ENCODE measurements around the gene LDLRAD3. TPM values are rescaled to one million over a fixed set of nuclear protein-coding genes. Genes with fewer than 3 reads are reported as not detected.

Gene LDLRAD3
- total and polyA plus RNA-seq, 3 donors from 2014 or later: 7.1 to 14.6 (median 12.0) TPM

DNA sequence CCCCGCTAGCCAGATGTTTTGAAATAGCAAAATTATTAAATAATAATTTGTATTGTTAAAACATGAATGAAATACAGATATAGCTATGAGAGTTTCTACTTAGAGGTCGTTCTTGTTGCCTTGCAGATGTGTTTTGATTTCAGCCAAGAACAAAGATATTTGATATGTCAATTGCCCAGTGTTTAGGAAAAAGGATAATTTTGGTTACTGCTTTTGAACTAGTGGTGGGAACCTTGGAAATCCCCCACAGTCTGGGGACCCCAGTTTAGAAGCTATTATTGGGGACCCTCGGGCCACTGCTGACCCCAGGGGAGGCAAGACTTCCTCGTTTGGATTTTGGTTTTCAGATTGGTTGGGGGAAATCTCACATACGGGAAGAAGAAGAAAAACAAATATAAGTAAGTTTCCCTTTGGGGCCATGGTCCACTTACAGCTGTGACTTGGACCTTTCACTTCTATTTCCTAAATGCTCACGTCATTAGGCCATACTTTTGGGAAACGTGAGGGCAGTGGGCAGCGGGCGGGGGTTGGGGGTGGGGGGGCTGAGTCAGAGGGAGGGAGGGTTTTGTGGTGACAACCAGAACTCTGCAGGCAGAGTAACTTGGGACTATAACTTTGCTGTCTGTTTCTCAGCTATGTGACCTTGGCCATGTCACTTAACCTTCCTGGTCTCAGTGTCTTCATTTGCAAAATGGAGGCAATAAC, 37.0 kb downstream of the LDLRAD3 start:
- Histone ChIP-seq H3K27me3 (no peaks in the 10 kb centered on the region), H3K27ac (peak overlapping the region in 1 of 2 donors; percentile 64), H3K9me3 (no peaks in the 10 kb centered on the region), H3K36me3 (ENCODE audit: low read depth, missing control alignments) (no peaks in the 10 kb centered on the region), H3K4me3 (no peak overlapping the region), H3K4me1 (peaks cover 23% of the 10 kb centered on the region)
- no peak for TF ChIP-seq POLR2A (IDR thresholded peaks at IDR 0.05)
- TF ChIP-seq, protein P1, sequence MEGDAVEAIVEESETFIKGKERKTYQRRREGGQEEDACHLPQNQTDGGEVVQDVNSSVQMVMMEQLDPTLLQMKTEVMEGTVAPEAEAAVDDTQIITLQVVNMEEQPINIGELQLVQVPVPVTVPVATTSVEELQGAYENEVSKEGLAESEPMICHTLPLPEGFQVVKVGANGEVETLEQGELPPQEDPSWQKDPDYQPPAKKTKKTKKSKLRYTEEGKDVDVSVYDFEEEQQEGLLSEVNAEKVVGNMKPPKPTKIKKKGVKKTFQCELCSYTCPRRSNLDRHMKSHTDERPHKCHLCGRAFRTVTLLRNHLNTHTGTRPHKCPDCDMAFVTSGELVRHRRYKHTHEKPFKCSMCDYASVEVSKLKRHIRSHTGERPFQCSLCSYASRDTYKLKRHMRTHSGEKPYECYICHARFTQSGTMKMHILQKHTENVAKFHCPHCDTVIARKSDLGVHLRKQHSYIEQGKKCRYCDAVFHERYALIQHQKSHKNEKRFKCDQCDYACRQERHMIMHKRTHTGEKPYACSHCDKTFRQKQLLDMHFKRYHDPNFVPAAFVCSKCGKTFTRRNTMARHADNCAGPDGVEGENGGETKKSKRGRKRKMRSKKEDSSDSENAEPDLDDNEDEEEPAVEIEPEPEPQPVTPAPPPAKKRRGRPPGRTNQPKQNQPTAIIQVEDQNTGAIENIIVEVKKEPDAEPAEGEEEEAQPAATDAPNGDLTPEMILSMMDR (IDR thresholded peaks at IDR 0.05): no peak
- intact Hi-C loops (cut with DNase I; ENCODE audit: low total_unique reads): no loop called here
- no peak for DNase-seq
- WGBS, 2 donors: 58 to 76% methylated on average over 9 of the region's 9 CpGs

DNA sequence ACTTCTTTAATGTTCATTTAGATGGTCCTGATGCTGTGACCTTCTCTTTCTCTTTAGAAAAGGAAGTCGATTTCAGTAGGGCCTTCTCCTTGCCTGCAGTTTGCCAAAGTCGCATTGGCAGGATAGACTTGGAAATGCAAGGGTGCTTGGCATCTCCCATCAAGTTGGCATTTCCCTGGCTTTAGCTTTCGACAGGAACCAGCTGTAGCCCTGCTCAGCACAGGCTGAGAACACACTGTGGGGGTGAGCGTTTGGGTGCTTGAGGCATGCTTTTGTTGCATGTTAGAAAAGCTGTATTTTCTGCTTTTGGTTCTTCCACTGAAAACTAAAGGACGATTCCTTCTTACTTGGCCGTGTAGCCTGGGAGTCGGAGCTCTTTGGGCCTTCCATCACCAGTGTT, 37.7 kb downstream of the LDLRAD3 start:
- intact Hi-C loops (cut with DNase I; ENCODE audit: low total_unique reads): no loop called here
- DNase-seq: no peak
- WGBS, 2 donors: 43 to 49% methylated on average over 7 of the region's 7 CpGs
- Histone ChIP-seq H3K4me3 (no peak overlapping the region), H3K27ac (peak overlapping the region in 1 of 2 donors; percentile 64), H3K9me3 (no peaks in the 10 kb centered on the region), H3K4me1 (peaks cover 23% of the 10 kb centered on the region), H3K36me3 (ENCODE audit: low read depth, missing control alignments) (no peaks in the 10 kb centered on the region), H3K27me3 (no peaks in the 10 kb centered on the region)
- no peak for TF ChIP-seq POLR2A (IDR thresholded peaks at IDR 0.05)
- TF ChIP-seq, protein P1 (IDR thresholded peaks at IDR 0.05): no peak

DNA sequence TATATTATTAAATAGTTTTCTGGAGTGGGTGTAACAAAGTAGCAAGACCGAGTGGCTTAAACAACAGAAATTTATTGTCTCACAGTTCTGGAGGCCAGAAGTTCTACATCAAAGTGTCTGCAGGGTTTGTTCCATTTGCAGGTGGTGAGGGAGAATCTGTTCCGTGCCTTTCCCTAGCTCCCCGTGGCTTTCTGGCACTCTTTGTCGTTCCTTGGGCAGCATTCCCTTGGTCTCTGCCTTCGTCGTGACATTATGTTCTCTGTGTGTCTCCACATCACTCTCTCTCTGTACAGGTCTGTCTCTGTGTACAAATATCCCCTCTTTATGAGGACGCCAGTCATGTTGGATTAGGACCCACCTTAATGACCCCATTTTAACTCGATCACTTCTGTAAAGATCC, 38.2 kb downstream of the LDLRAD3 start:
- no peaks in the 10 kb centered on the region for H3K27me3 ChIP-seq
- no peaks in the 10 kb centered on the region for H3K9me3 ChIP-seq
- no peaks in the 10 kb centered on the region for H3K36me3 ChIP-seq (ENCODE audit: low read depth, missing control alignments)
- H3K27ac ChIP-seq: peak overlapping the region in 1 of 2 donors; percentile 64
- WGBS, 2 donors: 41% methylated on average over 8 of the region's 8 CpGs
- H3K4me1 ChIP-seq: peaks cover 23% of the 10 kb centered on the region
- TF ChIP-seq, protein P1 (IDR thresholded peaks at IDR 0.05): no peak
- no peak for TF ChIP-seq POLR2A (IDR thresholded peaks at IDR 0.05)
- H3K4me3 ChIP-seq: no peak overlapping the region
- peak; percentile 31 for DNase-seq
- intact Hi-C loops (cut with DNase I; ENCODE audit: low total_unique reads): no loop called here

DNA sequence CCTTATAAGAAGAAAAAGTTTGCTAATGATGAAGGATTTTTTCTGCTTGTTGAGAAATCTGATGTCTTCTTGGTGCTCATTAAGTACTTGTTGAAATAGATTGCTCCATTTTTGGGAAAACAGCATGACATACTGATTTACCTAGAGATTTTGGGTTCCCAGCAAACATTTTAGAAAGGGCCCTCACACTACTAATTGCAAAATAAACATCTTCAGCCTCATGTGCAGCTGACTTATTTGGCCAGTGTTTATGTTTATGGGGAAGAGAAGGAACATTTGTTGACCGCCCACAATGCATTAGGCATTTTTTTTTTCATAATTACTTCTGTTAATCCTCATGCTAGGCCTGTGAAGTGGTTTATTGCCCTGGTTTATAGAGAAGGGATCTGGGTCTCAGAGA, 40.1 kb downstream of the LDLRAD3 start:
- Histone ChIP-seq H3K27me3 (no peaks in the 10 kb centered on the region), H3K27ac (peak overlapping the region in 1 of 2 donors; percentile 12)

More for the DNA sequence above, 40.1 kb downstream of the LDLRAD3 start:
- intact Hi-C loops (cut with DNase I; ENCODE audit: low total_unique reads): no loop called here
- Histone ChIP-seq H3K4me1 (peaks cover 23% of the 10 kb centered on the region), H3K4me3 (no peak overlapping the region), H3K9me3 (no peaks in the 10 kb centered on the region), H3K36me3 (ENCODE audit: low read depth, missing control alignments) (no peaks in the 10 kb centered on the region)
- TF ChIP-seq, protein P1 (IDR thresholded peaks at IDR 0.05): no peak
- TF ChIP-seq POLR2A (IDR thresholded peaks at IDR 0.05): no peak
- no peak for DNase-seq
- WGBS, 2 donors: 71 to 80% methylated on average over 1 of the region's 1 CpG
